Measurements from ENCODE around the gene PAH.
"Not testable (repeated sequence)": the region's sequence is repeated elsewhere in the genome, so short reads cannot be mapped to it uniquely, and the experiment has no call there.

PAH gene

GRCh38 chr12:102891756-102892155, 25.3 kb downstream of the PAH start:
- DNase-seq (ENCODE audit: low read depth) = no peak

DNA sequence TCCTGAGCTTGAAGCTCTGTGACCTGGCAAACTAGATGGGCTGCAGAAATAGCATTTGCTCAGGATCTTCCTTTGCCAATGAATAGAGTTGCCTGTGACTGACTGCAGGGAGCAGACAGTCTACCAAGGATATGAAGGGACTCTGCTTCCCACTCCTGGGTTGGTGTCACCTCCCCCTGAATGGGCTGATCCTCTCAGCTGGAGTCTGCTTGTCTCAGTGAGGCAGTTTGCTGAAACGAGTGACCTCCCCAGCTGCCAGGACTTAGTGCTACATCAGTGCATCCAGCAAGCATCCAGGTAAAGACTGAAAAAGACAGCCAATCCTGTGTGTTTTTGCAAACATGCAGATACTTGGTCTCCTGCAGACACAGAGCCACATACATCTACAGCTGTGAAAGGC, 28.5 kb downstream of the PAH start:
- DNase-seq (ENCODE audit: low read depth) = no peak

GRCh38 chr12:102885043-102885932, 31.8 kb downstream of the PAH start:
- no peak for DNase-seq (ENCODE audit: low read depth)

- DNase-seq (ENCODE audit: low read depth) = no peak
These were observed 33.7 kb downstream of the PAH start for GRCh38 chr12:102883204-102883799.

DNA sequence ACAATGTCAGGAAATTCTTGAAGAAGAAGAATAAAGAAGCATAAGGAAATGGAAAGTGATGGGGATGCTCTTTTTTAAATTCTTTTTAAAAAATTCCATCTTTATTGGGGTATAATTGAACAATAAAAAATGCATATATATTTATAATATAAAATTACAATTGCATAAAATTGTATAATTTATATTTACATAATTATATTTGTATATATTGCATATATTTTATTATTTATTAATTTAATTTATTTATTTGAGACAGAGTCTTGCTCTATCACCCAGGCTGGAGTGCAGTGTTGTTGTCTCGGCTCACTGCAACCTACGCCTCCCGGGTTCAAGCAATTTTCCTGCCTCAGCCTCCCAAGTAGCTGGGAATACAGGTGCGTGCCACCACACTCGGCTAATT, 36.3 kb downstream of the PAH start:
- DNase-seq (ENCODE audit: low read depth) = no peak

- no peak for DNase-seq (ENCODE audit: low read depth)
These were observed 37.8 kb downstream of the PAH start for GRCh38 chr12:102879144-102879763.

- DNase-seq (ENCODE audit: low read depth) = no peak
These were observed 40.2 kb downstream of the PAH start for GRCh38 chr12:102876883-102877282.

DNA sequence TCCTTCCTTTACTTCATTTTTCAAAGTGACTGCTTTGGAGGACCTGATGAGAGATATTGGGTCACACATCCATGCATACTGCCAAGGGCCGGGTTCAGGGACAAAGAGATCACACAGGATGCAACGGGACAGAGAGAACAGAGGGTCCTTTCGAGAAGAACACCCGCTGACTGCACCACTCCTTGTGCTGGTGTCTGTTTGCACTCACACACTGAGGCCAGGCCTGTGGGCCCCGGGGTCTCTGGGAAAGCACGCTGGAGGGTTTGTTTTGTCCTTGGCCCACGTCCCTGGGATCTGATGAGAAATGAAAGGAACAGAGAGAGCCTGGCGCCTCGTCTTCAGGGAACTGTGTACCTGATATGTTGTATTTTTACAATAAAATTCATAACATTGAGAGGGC, 42.2 kb downstream of the PAH start:
- no peak for DNase-seq (ENCODE audit: low read depth)

DNA sequence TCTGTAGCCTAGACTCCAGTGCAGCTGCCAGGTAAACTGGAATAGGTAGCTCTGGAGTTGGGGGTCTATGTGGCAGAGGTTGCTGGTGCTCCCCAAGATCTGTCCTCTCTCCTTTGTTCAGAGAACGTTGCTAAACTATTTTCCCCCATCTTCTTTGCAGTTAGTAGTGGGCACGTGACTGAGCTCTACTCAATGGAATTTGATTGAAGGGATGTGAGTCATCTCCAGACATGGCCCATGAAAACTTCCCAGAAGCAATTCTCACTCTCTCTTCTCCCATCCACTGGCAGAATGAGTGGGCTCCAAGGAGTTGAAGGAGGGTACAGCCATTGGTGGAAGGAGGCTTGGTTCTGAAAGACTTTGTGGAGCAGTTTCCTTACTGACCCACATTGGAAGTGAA, 44.0 kb downstream of the PAH start:
- no peak for DNase-seq (ENCODE audit: low read depth)

- DNase-seq (ENCODE audit: low read depth) = no peak
These were observed 46.0 kb downstream of the PAH start for GRCh38 chr12:102871014-102871413.

GRCh38 chr12:102869571-102869970, 47.5 kb downstream of the PAH start:
- no peak for DNase-seq (ENCODE audit: low read depth)

GRCh38 chr12:102865821-102866615, 51.0 kb downstream of the PAH start:
- DNase-seq (ENCODE audit: low read depth) = no peak

DNA sequence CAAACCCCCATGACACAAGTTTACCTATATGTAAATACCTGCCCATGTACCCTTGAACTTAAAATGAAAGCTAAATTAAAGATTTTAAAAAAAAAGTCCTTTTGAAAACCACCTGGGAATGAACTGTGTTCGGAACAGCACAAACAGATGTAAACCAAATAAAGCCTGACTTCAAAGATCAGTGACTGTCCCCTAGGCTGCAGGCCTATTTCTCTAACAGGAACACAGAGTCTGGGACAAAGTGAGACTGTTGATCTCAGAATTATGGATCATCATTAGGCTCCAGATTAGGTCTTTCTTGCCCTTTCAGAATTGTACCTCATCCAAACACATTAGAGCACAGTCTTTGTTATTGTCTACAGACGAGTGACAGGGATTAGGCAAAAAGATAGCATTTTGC, 54.6 kb downstream of the PAH start:
- DNase-seq (ENCODE audit: low read depth) = no peak

- no peak for DNase-seq (ENCODE audit: low read depth)
These were observed 65.8 kb downstream of the PAH start for GRCh38 chr12:102851246-102851645.

- no peak for DNase-seq (ENCODE audit: low read depth)
These were observed 67.2 kb downstream of the PAH start for GRCh38 chr12:102849722-102850447.

DNA sequence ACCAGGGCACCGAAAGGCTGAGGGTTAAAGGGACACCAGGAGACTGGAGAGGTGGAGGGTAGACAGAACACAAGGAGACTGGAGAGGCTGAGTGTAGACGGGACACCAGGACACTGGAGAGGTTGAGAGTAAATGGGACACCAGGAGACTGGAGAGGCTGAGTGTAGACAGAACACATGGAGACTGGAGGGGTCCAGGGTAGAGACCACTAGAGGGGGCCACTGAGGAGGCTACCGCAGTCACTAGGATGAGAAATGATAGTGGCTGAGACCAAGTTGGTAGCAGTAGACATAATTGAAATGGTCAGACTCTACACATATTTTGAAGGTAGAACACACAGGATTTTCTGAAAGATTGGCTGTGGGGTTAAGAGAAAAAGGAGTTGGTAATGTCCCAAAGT, 68.2 kb downstream of the PAH start:
- DNase-seq (ENCODE audit: low read depth) = no peak

- no peak for DNase-seq (ENCODE audit: low read depth)
These were observed 69.9 kb downstream of the PAH start for GRCh38 chr12:102847131-102847530.

- DNase-seq (ENCODE audit: low read depth) = no peak
These were observed 83.2 kb downstream of the PAH start for GRCh38 chr12:102833687-102834441.

DNA sequence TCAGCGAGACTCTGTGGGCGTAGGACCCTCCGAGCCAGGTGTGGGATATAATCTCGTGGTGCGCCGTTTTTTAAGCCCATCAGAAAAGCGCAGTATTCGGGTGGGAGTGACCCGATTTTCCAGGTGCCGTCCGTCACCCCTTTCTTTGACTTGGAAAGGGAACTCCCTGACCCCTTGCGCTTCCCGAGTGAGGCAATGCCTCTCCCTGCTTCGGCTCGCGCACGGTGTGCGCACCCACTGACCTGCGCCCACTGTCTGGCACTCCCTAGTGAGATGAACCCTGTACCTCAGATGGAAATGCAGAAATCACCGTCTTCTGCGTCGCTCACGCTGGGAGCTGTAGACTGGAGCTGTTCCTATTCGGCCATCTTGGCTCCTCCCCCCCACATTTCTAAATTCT, 84.2 kb downstream of the PAH start:
- DNase-seq (ENCODE audit: low read depth) = not testable (repeated sequence)

DNA sequence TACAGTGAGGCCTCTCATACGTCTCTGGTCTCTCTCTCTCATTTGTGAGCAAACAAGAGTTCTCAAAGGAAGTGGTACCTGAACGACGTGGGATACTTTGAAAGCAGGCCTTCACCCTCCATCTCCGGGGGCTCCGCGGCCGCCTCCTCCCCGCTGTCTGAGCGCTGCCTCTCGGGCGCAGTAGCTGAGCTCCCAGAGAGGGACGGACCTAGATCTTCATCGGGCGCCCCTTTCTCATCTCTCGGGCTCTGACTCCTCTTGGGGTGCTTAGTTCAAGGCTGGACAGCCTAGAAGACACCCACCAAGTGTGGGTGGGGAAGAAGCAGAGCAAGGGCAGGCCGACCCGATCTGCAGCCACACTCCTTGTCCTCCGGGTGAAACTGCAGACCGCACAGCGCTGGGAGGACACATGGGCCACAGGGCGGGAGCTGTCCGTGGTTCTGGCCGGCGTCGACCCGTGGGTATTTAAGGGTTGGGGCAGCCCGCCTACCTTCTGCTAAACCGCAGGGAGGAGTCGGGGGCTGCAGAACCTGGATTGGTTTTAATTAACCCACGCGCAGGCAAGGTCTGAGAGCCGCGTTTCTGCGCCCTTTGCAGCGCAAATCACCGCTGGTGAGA, 92.7 kb downstream of the PAH start:
- no peak for DNase-seq (ENCODE audit: low read depth)

- no peak for DNase-seq (ENCODE audit: low read depth)
These were observed 95.9 kb downstream of the PAH start for GRCh38 chr12:102821149-102821548.

Measured in activated T-helper 1 cell treated with Interleukin-2 at 50 U/mL for 16 hours (primary cell).